ENCODE results near the gene SDK2. TPM values are rescaled to one million over a fixed set of nuclear protein-coding genes. Genes with fewer than 3 reads are reported as not detected.

SDK2 gene
- total and polyA plus RNA-seq, 3 experiments from 2014 or later = 0.35 to 0.54 (median 0.44) TPM

DNA sequence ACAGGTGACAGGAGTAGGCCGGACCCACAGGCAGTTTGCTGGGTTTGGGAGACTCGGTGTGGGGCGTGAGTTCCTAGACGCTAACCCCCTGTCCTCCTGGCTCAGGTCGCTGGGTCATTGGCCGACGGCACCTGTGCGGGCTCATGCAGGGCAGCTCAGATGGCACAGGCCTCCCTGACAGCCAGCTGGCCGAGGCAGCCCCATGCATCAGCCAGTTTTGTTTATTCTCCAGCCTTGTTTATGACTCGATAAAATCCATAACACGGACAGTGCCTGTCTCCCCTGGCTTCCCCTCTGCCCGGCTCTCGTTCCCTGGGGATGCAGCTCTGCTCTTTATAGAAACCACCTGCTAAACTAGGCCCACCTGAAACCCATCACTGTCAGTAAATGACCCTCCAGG lies 46.0 kb downstream of the SDK2 start:
- Histone ChIP-seq H3K27me3 (ENCODE audit: insufficient read depth, low read length, poor library complexity, severe bottlenecking) (no peaks in the 10 kb centered on the region), H3K4me1 (ENCODE audit: insufficient read depth, low read length) (peaks cover 33% of the 10 kb centered on the region), H3K36me3 (ENCODE audit: insufficient read depth, low read length) (no peaks in the 10 kb centered on the region), H3K4me3 (ENCODE audit: low read length) (no peak overlapping the region), H3K27ac (ENCODE audit: low read depth, low read length) (no peak overlapping the region), H3K9me3 (ENCODE audit: low read length) (no peaks in the 10 kb centered on the region)
- Mint-ChIP-seq H3K9me3 (no peaks in the 10 kb centered on the region), H3K4me3 (no peak overlapping the region), H3K27me3 (peaks cover 0 to 2% of the 10 kb centered on the region in 2 donors), H3K36me3 (no peaks in the 10 kb centered on the region), H3K4me1 (peaks cover 13 to 32% (median 22%) of the 10 kb centered on the region in 3 donors), H3K27ac (peak overlapping the region in 1 of 8 donors; percentile 81)
- DNase-seq = no peak
- ChIA-PET POLR2A (no interaction called here), CTCF (interaction anchor here (1.3 to 1.6 kb wide), 2 partner anchors 13 to 169 kb away, joined by 3 to 4 read pairs; no protein-coding TSS in a partner anchor)

DNA sequence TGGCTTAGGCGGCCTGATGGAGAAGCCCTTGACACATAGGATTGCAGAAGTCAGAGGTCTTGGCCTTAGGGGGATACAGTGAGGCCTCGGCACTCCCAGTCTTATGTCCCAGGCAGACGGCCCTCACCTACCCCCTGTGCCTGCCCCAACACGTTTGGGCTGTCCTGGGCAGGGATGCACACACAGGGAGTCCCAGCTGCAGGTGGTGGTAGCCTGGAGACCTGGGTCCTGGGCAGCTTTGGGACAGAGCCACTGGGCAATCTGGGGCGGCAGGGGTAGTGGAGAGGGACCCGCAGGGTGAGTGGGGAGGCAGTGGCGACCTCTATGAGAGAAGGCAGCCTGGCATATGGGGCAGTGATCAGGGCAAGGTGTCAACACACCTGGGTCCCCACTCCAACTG lies 48.3 kb downstream of the SDK2 start:
- peak overlapping the region in 1 of 8 donors; percentile 15 for H3K27ac Mint-ChIP-seq
- ChIA-PET POLR2A (no interaction called here), CTCF (interaction anchor here (1.5 kb wide), 1 partner anchor 12 kb away, joined by 3 read pairs; no protein-coding TSS in a partner anchor)
- no peaks in the 10 kb centered on the region for H3K9me3 ChIP-seq (ENCODE audit: low read length)
- H3K4me3 Mint-ChIP-seq = no peak overlapping the region
- peaks cover 0 to 2% of the 10 kb centered on the region in 2 donors for H3K27me3 Mint-ChIP-seq
- H3K4me3 ChIP-seq (ENCODE audit: low read length) = no peak overlapping the region
- no peaks in the 10 kb centered on the region for H3K9me3 Mint-ChIP-seq
- peaks cover 35 to 55% (median 45%) of the 10 kb centered on the region in 3 donors for H3K4me1 Mint-ChIP-seq
- H3K36me3 Mint-ChIP-seq = no peaks in the 10 kb centered on the region
- H3K27me3 ChIP-seq (ENCODE audit: insufficient read depth, low read length, poor library complexity, severe bottlenecking) = no peaks in the 10 kb centered on the region
- H3K4me1 ChIP-seq (ENCODE audit: insufficient read depth, low read length) = peaks cover 56% of the 10 kb centered on the region
- H3K36me3 ChIP-seq (ENCODE audit: insufficient read depth, low read length) = no peaks in the 10 kb centered on the region
- no peak for DNase-seq
- no peak overlapping the region for H3K27ac ChIP-seq (ENCODE audit: low read depth, low read length)

DNA sequence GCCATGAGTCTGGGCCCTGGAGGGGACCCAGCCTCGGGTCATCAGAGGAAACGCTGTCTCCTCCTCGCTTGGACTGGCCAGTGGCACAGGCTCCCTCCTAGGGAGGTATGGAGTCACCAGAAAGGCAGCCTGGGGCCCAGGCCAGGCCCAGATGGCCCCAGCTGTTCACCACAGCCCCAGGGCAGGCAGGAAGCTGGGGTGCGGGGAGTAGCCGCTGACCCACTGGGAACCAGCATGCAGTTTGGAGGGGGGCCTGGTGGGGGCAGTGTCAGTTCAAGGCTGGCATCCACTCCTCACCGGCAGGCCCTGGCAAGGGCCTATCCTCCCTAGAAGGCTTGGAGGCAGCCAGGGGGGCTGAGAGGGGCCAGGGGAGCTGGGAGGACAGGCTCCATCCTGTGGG lies 48.8 kb downstream of the SDK2 start:
- peaks cover 37 to 59% (median 49%) of the 10 kb centered on the region in 3 donors for H3K4me1 Mint-ChIP-seq

DNA sequence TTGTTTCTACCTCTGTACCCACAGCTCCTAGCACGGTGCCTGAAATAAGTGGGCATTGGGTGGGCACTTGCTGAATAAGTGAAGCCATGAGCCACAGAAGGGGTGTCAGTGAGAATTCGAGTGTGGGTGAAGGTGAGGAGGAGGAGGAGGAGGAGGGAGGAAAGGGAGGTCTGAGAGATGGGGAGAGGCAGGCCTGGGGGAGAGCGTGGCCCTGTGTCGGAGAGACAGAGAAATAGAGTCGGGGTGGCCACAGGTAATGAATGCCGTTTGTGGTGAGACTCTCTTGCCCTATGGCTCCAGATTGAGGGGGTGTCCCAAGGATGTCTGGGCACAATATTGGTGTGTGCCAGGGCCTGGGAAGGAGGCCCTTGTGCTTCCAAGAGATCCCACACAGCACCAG lies 49.2 kb downstream of the SDK2 start:
- CTCF ChIA-PET = interaction anchor here (1.5 kb wide), 1 partner anchor 11 kb away, joined by 3 read pairs; no protein-coding TSS in a partner anchor

More for the DNA sequence above, 48.8 kb downstream of the SDK2 start:
- H3K27ac ChIP-seq (ENCODE audit: low read depth, low read length) = no peak overlapping the region
- H3K27me3 ChIP-seq (ENCODE audit: insufficient read depth, low read length, poor library complexity, severe bottlenecking) = no peaks in the 10 kb centered on the region
- POLR2A ChIA-PET = no interaction called here
- H3K36me3 ChIP-seq (ENCODE audit: insufficient read depth, low read length) = no peaks in the 10 kb centered on the region
- Mint-ChIP-seq H3K27me3 (peaks cover 0 to 2% of the 10 kb centered on the region in 2 donors), H3K27ac (peak overlapping the region in 2 of 8 donors; percentile 38 to 69), H3K4me3 (no peak overlapping the region), H3K36me3 (no peaks in the 10 kb centered on the region), H3K9me3 (no peaks in the 10 kb centered on the region)
- H3K9me3 ChIP-seq (ENCODE audit: low read length) = no peaks in the 10 kb centered on the region
- CTCF ChIA-PET = interaction anchor here (1.5 kb wide), 1 partner anchor 12 kb away, joined by 3 read pairs; no protein-coding TSS in a partner anchor
- peaks cover 60% of the 10 kb centered on the region for H3K4me1 ChIP-seq (ENCODE audit: insufficient read depth, low read length)
- peak in 1 of 5 donors; percentile 35 for DNase-seq
- H3K4me3 ChIP-seq (ENCODE audit: low read length) = no peak overlapping the region

DNA sequence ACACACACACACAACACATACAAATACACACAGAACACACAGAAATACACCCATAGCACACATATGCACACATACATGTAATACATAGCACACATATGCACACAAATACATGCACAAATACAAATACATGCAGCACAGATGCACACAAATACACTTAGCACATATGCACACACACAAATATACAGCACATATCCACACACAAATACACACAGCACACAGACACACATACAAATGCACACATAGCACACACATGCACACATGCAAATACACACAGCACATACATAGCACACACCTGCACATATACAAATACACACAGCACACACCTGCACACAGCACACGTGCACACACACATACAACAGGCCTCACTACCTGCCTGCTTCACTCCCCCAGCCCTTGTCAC lies 49.6 kb downstream of the SDK2 start:
- Histone ChIP-seq H3K27ac (ENCODE audit: low read depth, low read length) (no peak overlapping the region), H3K4me1 (ENCODE audit: insufficient read depth, low read length) (peaks cover 67% of the 10 kb centered on the region), H3K27me3 (ENCODE audit: insufficient read depth, low read length, poor library complexity, severe bottlenecking) (no peaks in the 10 kb centered on the region), H3K36me3 (ENCODE audit: insufficient read depth, low read length) (no peaks in the 10 kb centered on the region), H3K9me3 (ENCODE audit: low read length) (no peaks in the 10 kb centered on the region), H3K4me3 (ENCODE audit: low read length) (no peak overlapping the region)
- no peak for DNase-seq
- peaks cover 46 to 68% (median 58%) of the 10 kb centered on the region in 3 donors for H3K4me1 Mint-ChIP-seq
- H3K27ac Mint-ChIP-seq = peak overlapping the region in 5 of 8 donors; percentile 7 to 87 (median 80)
- H3K27me3 Mint-ChIP-seq = peaks cover 0 to 2% of the 10 kb centered on the region in 2 donors
- H3K36me3 Mint-ChIP-seq = no peaks in the 10 kb centered on the region
- POLR2A ChIA-PET = no interaction called here
- peak overlapping the region in 4 of 7 donors; percentile 2 to 50 (median 22) for H3K4me3 Mint-ChIP-seq
- CTCF ChIA-PET = interaction anchor here (1.5 kb wide), 1 partner anchor 11 kb away, joined by 3 read pairs; no protein-coding TSS in a partner anchor
- H3K9me3 Mint-ChIP-seq = no peaks in the 10 kb centered on the region

More for the DNA sequence above, 49.2 kb downstream of the SDK2 start:
- no peaks in the 10 kb centered on the region for H3K36me3 Mint-ChIP-seq
- Histone ChIP-seq H3K4me1 (ENCODE audit: insufficient read depth, low read length) (peaks cover 64% of the 10 kb centered on the region), H3K4me3 (ENCODE audit: low read length) (no peak overlapping the region), H3K9me3 (ENCODE audit: low read length) (no peaks in the 10 kb centered on the region), H3K27ac (ENCODE audit: low read depth, low read length) (no peak overlapping the region), H3K36me3 (ENCODE audit: insufficient read depth, low read length) (no peaks in the 10 kb centered on the region), H3K27me3 (ENCODE audit: insufficient read depth, low read length, poor library complexity, severe bottlenecking) (no peaks in the 10 kb centered on the region)
- H3K27ac Mint-ChIP-seq = peak overlapping the region in 3 of 8 donors; percentile 40 to 82 (median 74)
- POLR2A ChIA-PET = no interaction called here
- H3K4me1 Mint-ChIP-seq = peaks cover 41 to 63% (median 53%) of the 10 kb centered on the region in 3 donors
- peaks cover 0 to 2% of the 10 kb centered on the region in 2 donors for H3K27me3 Mint-ChIP-seq
- peak overlapping the region in 1 of 7 donors; percentile 50 for H3K4me3 Mint-ChIP-seq
- no peak for DNase-seq
- H3K9me3 Mint-ChIP-seq = no peaks in the 10 kb centered on the region

DNA sequence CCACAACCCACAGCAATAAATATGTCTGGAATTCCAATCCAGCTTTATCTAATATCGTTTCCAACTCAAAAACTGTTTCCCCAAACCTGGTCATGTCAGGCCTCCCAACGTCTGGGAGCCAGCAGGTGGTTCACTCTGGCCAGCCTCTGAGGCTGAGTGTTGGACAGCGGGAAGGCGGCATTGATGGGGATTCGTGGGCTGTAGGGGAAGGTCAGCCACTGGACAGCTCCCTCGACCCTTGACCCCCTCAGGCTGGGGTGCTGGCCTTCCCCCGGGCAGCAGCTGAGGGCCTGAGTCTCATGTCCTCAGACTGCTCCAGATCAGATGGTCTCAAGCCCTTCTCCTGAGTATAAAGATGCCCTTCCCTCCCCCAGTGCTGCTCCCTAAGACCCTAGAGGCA lies 50.2 kb downstream of the SDK2 start:
- H3K9me3 ChIP-seq (ENCODE audit: low read length) = no peaks in the 10 kb centered on the region
- peak overlapping the region in 6 of 8 donors; percentile 4 to 87 (median 70) for H3K27ac Mint-ChIP-seq
- ChIA-PET POLR2A (no interaction called here), CTCF (no interaction called here)
- peak overlapping the region in 1 of 7 donors; percentile 19 for H3K4me3 Mint-ChIP-seq
- H3K4me1 Mint-ChIP-seq = peaks cover 50 to 74% (median 64%) of the 10 kb centered on the region in 3 donors
- H3K36me3 Mint-ChIP-seq = no peaks in the 10 kb centered on the region
- H3K27ac ChIP-seq (ENCODE audit: low read depth, low read length) = no peak overlapping the region
- H3K27me3 ChIP-seq (ENCODE audit: insufficient read depth, low read length, poor library complexity, severe bottlenecking) = no peaks in the 10 kb centered on the region
- H3K4me1 ChIP-seq (ENCODE audit: insufficient read depth, low read length) = peaks cover 67% of the 10 kb centered on the region
- H3K9me3 Mint-ChIP-seq = no peaks in the 10 kb centered on the region
- DNase-seq = no peak
- H3K36me3 ChIP-seq (ENCODE audit: insufficient read depth, low read length) = no peaks in the 10 kb centered on the region
- peaks cover 0 to 2% of the 10 kb centered on the region in 2 donors for H3K27me3 Mint-ChIP-seq
- H3K4me3 ChIP-seq (ENCODE audit: low read length) = no peak overlapping the region

DNA sequence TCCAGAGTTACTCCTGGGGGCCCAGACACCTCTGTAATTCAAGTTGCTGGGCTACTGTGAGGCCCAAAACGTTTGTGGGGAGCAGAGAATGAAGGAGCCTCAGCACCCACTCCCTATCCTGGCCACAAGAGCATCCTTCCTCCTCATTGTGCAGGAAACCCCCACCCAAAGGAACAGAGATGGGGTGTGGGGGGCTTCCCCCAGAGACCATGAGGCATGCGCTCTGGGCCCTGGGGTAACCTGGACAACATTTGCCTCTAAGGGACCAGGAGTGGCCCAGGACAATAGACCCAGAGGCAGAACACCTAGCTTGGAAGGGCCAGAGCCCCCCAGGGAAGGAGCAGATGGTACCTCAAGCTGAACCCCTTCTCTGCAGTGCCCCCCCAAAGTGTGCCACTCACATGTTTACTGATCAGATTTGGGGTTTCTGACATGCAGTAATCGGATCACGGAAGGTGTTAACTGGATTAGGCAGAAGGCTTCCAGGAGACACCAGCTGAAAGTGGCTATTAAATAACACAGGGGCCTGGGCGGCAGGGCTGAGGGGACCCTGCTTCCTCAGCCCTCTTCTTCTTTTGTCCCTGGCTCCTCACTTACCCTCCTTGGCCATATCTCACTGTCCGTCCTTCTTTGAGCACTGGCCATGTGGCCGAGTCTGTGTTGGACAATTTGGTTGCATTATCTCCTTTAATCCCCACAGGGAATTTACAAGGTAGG lies 50.8 kb downstream of the SDK2 start:
- H3K36me3 Mint-ChIP-seq = no peaks in the 10 kb centered on the region
- peak overlapping the region in 4 of 7 donors; percentile 14 to 80 (median 56) for H3K4me3 Mint-ChIP-seq
- ChIA-PET CTCF (interaction anchor here (0.8 to 1.3 kb wide), 2 partner anchors 51 to 164 kb away, joined by 3 read pairs; partner anchors contain the start of gene SDK2), POLR2A (no interaction called here)
- no peaks in the 10 kb centered on the region for H3K36me3 ChIP-seq (ENCODE audit: insufficient read depth, low read length)
- H3K27me3 ChIP-seq (ENCODE audit: insufficient read depth, low read length, poor library complexity, severe bottlenecking) = no peaks in the 10 kb centered on the region
- peaks cover 0 to 2% of the 10 kb centered on the region in 2 donors for H3K27me3 Mint-ChIP-seq
- no peak overlapping the region for H3K27ac ChIP-seq (ENCODE audit: low read depth, low read length)
- H3K4me1 ChIP-seq (ENCODE audit: insufficient read depth, low read length) = peaks cover 67% of the 10 kb centered on the region
- H3K9me3 Mint-ChIP-seq = no peaks in the 10 kb centered on the region
- DNase-seq = peak in 1 of 5 donors; percentile 21
- H3K4me3 ChIP-seq (ENCODE audit: low read length) = no peak overlapping the region
- peak overlapping the region in 5 of 8 donors; percentile 66 to 88 (median 82) for H3K27ac Mint-ChIP-seq
- H3K9me3 ChIP-seq (ENCODE audit: low read length) = no peaks in the 10 kb centered on the region
- peaks cover 56 to 80% (median 69%) of the 10 kb centered on the region in 3 donors for H3K4me1 Mint-ChIP-seq

DNA sequence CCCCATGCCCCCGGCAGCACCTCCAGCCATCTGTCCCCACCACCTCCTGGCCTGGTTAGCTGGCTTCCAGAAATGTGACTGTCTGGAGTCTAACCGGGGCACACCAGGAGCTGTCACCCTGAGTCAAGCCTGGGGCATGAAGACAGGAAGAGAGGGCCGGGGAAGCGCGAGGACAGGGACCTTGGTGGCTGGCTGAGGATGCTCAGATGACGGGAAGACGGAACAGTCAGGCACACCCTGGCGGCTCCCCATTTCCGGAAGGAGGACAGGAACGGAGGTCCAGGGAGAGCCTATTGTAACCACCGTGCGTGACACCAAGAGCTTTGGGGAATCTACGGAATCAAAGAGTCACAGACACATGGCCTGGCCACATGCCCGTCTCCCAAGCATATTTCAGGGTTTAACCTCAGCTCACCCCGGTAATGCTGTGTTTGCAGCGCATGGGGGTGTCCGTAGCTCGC lies 51.7 kb downstream of the SDK2 start:
- H3K4me3 ChIP-seq (ENCODE audit: low read length) = peak overlapping the region; percentile 54
- H3K27me3 ChIP-seq (ENCODE audit: insufficient read depth, low read length, poor library complexity, severe bottlenecking) = no peaks in the 10 kb centered on the region
- POLR2A ChIA-PET = no interaction called here
- CTCF ChIA-PET = interaction anchor here (0.8 to 1.3 kb wide), 4 partner anchors 11 to 163 kb away, joined by 3 to 4 read pairs (median 3); partner anchors contain the start of gene SDK2
- peaks cover 58 to 84% (median 73%) of the 10 kb centered on the region in 3 donors for H3K4me1 Mint-ChIP-seq
- peak overlapping the region in 7 of 8 donors; percentile 48 to 92 (median 83) for H3K27ac Mint-ChIP-seq
- no peak overlapping the region for H3K27ac ChIP-seq (ENCODE audit: low read depth, low read length)
- peaks cover 0 to 2% of the 10 kb centered on the region in 2 donors for H3K27me3 Mint-ChIP-seq
- peak overlapping the region; percentile 37 to 92 (median 80) for H3K4me3 Mint-ChIP-seq
- no peaks in the 10 kb centered on the region for H3K9me3 ChIP-seq (ENCODE audit: low read length)
- peak in 1 of 5 donors; percentile 27 for DNase-seq
- no peaks in the 10 kb centered on the region for H3K36me3 Mint-ChIP-seq
- H3K9me3 Mint-ChIP-seq = no peaks in the 10 kb centered on the region
- H3K36me3 ChIP-seq (ENCODE audit: insufficient read depth, low read length) = no peaks in the 10 kb centered on the region
- H3K4me1 ChIP-seq (ENCODE audit: insufficient read depth, low read length) = peaks cover 67% of the 10 kb centered on the region

Measured in CD8-positive, alpha-beta memory T cell (primary cell).